ENCODE data around the gene TRIM7. TPM values are rescaled to one million over a fixed set of nuclear protein-coding genes. Genes with fewer than 3 reads are reported as not detected.

Gene TRIM7
- total RNA-seq, 1 donor from 2014 or later: 4.4 TPM

DNA sequence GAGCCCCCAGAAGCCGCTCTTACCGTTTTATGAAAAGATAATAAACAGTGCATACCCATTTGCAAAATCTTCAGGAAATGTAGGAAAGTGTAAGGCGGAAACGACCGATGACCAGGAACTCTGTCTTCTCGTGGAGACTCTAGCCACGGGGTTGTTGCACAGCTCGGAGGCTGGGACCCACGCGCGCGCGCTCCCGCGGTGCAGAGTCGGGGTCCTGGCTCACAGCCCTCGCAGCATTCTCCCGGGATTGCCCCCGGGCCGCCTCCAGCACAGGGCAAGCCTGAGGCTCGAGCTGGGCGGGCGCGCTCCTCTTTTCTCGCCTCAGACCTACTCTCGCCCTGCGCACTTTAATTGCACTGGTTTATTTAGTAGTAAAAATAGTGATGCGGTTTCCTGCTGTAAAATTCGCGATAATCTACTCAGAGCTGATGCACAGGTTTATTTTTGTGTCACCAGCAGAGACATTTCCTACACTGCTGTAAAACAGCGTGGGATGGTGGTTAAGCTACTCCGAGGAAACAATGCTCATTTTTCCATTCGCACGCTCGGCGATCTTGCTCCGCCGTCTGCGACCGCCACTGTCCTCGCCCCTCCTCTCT lies 15.5 kb downstream of the TRIM7 start:
- TF ChIP-seq, protein P1, sequence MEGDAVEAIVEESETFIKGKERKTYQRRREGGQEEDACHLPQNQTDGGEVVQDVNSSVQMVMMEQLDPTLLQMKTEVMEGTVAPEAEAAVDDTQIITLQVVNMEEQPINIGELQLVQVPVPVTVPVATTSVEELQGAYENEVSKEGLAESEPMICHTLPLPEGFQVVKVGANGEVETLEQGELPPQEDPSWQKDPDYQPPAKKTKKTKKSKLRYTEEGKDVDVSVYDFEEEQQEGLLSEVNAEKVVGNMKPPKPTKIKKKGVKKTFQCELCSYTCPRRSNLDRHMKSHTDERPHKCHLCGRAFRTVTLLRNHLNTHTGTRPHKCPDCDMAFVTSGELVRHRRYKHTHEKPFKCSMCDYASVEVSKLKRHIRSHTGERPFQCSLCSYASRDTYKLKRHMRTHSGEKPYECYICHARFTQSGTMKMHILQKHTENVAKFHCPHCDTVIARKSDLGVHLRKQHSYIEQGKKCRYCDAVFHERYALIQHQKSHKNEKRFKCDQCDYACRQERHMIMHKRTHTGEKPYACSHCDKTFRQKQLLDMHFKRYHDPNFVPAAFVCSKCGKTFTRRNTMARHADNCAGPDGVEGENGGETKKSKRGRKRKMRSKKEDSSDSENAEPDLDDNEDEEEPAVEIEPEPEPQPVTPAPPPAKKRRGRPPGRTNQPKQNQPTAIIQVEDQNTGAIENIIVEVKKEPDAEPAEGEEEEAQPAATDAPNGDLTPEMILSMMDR (IDR thresholded peaks at IDR 0.05; ENCODE audit: insufficient read depth, low read length, poor library complexity, severe bottlenecking): no peak
- H3K4me3 ChIP-seq (ENCODE audit: low read depth, low read length): peak overlapping the region; percentile 71
- no peaks in the 10 kb centered on the region for H3K27me3 ChIP-seq (ENCODE audit: control insufficient read depth, insufficient read depth, low read length)
- H3K36me3 ChIP-seq (ENCODE audit: control insufficient read depth, insufficient read depth, low read length): no peaks in the 10 kb centered on the region
- DNase-seq (ENCODE audit: low read depth): no peak

DNA sequence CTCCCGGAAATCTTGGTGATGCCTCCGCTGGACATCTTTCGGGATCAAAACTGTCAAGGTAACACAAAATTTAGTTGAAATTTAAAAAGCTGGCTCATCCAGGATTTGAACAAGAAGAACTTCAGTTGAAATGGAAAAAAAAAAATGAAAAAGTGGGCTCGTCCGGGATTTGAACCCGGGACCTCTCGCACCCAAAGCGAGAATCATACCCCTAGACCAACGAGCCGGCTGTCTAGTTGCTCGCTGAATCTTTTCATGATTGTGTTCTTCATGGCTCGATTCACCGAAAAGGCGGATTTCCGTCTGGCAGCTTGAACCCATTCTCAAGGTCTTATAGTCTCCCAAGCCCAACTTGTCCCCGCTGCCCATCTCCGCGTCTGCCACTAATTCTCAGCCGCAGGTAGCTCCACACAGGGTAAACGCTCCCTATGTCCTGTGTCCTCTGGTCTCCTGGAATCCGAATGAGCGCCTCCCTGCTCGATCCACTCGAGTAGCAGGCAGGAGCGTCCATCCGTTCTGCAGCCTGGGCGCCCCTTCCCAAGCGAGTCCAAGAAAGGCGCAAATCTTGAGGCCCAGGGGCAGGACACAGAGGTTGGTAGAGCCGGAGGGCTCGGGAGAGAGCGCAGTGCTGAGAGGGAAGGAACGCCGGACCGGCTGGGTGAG lies 16.2 kb downstream of the TRIM7 start:
- no peak for DNase-seq (ENCODE audit: low read depth)
- TF ChIP-seq, protein P1 (IDR thresholded peaks at IDR 0.05; ENCODE audit: insufficient read depth, low read length, poor library complexity, severe bottlenecking): no peak

DNA sequence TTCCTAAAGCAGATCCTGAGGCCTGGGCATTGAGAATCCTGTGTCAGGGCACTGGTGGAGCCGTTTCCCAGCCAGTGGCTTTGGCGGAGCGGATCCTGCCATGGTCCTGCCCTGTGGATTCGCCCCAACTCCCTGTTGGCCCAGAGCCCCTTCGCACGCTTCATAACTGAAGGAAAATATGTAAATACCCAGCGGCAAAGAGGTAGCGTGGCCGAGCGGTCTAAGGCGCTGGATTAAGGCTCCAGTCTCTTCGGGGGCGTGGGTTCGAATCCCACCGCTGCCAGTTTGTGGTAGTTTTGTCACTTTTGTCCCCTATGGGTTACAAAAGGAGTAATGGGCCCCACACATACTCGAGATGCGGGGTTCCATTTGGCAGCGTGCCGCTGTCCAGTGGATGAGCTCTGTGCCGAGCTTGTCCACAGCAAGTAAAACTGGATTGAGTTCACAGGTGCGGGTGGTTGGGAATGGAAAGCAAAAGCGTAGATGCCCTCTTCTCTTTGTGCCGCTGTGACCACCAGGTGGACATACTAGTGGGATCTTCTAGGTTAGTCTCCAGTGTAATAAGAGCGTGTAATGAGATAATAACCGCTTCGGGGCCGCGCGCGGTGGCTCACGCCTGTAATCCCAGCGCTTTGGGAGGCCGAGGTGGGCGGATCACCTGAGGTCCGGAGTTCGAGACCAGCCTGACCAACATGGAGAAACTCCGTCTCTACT lies 17.3 kb downstream of the TRIM7 start:
- H3K27me3 ChIP-seq (ENCODE audit: control insufficient read depth, insufficient read depth, low read length): no peaks in the 10 kb centered on the region
- TF ChIP-seq, protein P1 (IDR thresholded peaks at IDR 0.05; ENCODE audit: insufficient read depth, low read length, poor library complexity, severe bottlenecking): no peak
- H3K4me3 ChIP-seq (ENCODE audit: low read depth, low read length): peak overlapping the region; percentile 19
- DNase-seq (ENCODE audit: low read depth): no peak
- H3K36me3 ChIP-seq (ENCODE audit: control insufficient read depth, insufficient read depth, low read length): no peaks in the 10 kb centered on the region

More for the DNA sequence above, 16.2 kb downstream of the TRIM7 start:
- H3K4me3 ChIP-seq (ENCODE audit: low read depth, low read length): peak overlapping the region; percentile 71
- no peaks in the 10 kb centered on the region for H3K36me3 ChIP-seq (ENCODE audit: control insufficient read depth, insufficient read depth, low read length)
- H3K27me3 ChIP-seq (ENCODE audit: control insufficient read depth, insufficient read depth, low read length): no peaks in the 10 kb centered on the region

GRCh38 chr5:181186986-181187499 lies 18.0 kb downstream of the TRIM7 start:
- Histone ChIP-seq H3K36me3 (ENCODE audit: control insufficient read depth, insufficient read depth, low read length) (no peaks in the 10 kb centered on the region), H3K27me3 (ENCODE audit: control insufficient read depth, insufficient read depth, low read length) (no peaks in the 10 kb centered on the region), H3K4me3 (ENCODE audit: low read depth, low read length) (no peak overlapping the region)
- no peak for DNase-seq (ENCODE audit: low read depth)
- TF ChIP-seq, protein P1 (IDR thresholded peaks at IDR 0.05; ENCODE audit: insufficient read depth, low read length, poor library complexity, severe bottlenecking): no peak

DNA sequence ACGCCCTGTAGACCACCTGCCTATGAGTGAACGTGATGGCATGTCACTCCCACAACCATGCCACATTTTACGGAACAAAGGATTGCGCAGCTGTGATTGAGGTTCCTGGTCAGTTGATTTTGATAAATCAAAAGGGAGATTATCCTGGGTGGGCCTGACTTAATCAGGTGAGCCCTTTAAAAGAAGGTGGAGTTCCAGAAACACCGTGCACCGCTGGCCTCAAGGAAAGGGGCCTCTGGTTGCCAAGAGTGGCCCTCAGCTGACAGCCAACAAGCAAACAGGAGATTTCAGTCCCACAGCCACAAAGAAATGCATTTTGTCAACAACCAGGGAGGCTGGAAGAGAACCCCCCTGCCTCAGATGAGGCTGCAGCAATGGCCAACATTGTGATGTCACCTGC lies 19.0 kb downstream of the TRIM7 start:
- Histone ChIP-seq H3K4me3 (ENCODE audit: low read depth, low read length) (no peak overlapping the region), H3K27me3 (ENCODE audit: control insufficient read depth, insufficient read depth, low read length) (no peaks in the 10 kb centered on the region), H3K36me3 (ENCODE audit: control insufficient read depth, insufficient read depth, low read length) (no peaks in the 10 kb centered on the region)
- TF ChIP-seq, protein P1 (IDR thresholded peaks at IDR 0.05; ENCODE audit: insufficient read depth, low read length, poor library complexity, severe bottlenecking): no peak
- no peak for DNase-seq (ENCODE audit: low read depth)

All from kidney epithelial cell (primary cell).